SK-N-SH (cell line): Measurements from ENCODE around the gene TMEM134. TPM values are rescaled to one million over a fixed set of nuclear protein-coding genes. Genes with fewer than 3 reads are reported as not detected.

ENCODE experiments used
- CTCF ChIA-PET: fragments of 300-600, 350-600 bp; formaldehyde crosslinking; extraction: SDS; loops from one replicate; lab custom pipeline; 2021; lab: Yijun Ruan, JAX
- POLR2A ChIA-PET: fragments of 350-600 bp; sonication (Branson Sonifier 250); formaldehyde crosslinking; extraction: SDS; loops from one replicate; lab custom pipeline; 2020; ENCODE audit warnings: antibody characterized with exemption, inconsistent platforms; lab: Yijun Ruan, JAX
- DNase-seq: peaks from one replicate; pipeline ENCODE4 v3.0.0; 2012
- H2AFZ ChIP-seq: fragments of 200-600 bp; sonication (generic); 2 replicates; pipeline ENCODE4 v1.8.1; 2016; ENCODE audit warnings: antibody characterized with exemption, mild to moderate bottlenecking, low read depth
- H3F3A ChIP-seq: fragments of 200-600 bp; sonication (generic); replicated peaks from 2 replicates; pipeline ENCODE3; 2016; ENCODE audit warnings: antibody characterized with exemption, mild to moderate bottlenecking; ENCODE audit not compliant: insufficient read depth
- H3K27ac ChIP-seq, 2 experiments: fragments of 200-500 bp in 1 of 2; fragments of 200-600 bp in 1 of 2; sonication (Bioruptor generic) in 1 of 2; sonication (generic), shearing (Covaris generic) in 1 of 2; 2 replicates each; pipeline versions ENCODE4 v1.5.1 to v1.6.1; 2014 to 2016; ENCODE audit warnings: low read depth in 2 of 2, inconsistent platforms in 1 of 2, low read length in 1 of 2, mild to moderate bottlenecking in 1 of 2, mixed read lengths in 1 of 2
- H3K27me3 ChIP-seq: fragments of 200-600 bp; sonication (generic), shearing (Covaris generic); 2 replicates; pipeline ENCODE4 v1.6.1; 2016; ENCODE audit warnings: mixed run types; ENCODE audit not compliant: insufficient read depth
- H3K36me3 ChIP-seq, 2 experiments: fragments of 200-500 bp in 1 of 2; fragments of 200-600 bp in 1 of 2; sonication (Bioruptor generic) in 1 of 2; sonication (generic) in 1 of 2; replicated peaks in 1 of 2; 2 replicates each; pipeline versions ENCODE3 to v1.5.1; 2014 to 2016; ENCODE audit warnings: low read length in 1 of 2, mild to moderate bottlenecking in 1 of 2; ENCODE audit not compliant: insufficient read depth in 2 of 2, control insufficient read depth in 1 of 2
- H3K4me1 ChIP-seq, 2 experiments: fragments of 200-500 bp in 1 of 2; fragments of 200-600 bp in 1 of 2; sonication (Bioruptor generic) in 1 of 2; sonication (generic), shearing (Covaris generic) in 1 of 2; 2 replicates each; pipeline versions ENCODE4 v1.5.1 to v1.6.1; 2014 to 2016; ENCODE audit warnings: low read depth in 1 of 2, low read length in 1 of 2, mixed run types in 1 of 2; ENCODE audit not compliant: insufficient read depth in 2 of 2, control insufficient read depth in 1 of 2
- H3K4me2 ChIP-seq: fragments of 200-600 bp; sonication (generic), shearing (Covaris generic); 2 replicates; pipeline ENCODE4 v1.6.1; 2017; ENCODE audit warnings: mixed run types
- H3K4me3 ChIP-seq, 2 experiments: fragments of 200-500 bp in 1 of 2; fragments of 200-600 bp in 1 of 2; sonication (Bioruptor generic) in 1 of 2; sonication (generic), shearing (Covaris generic) in 1 of 2; 2 replicates each; pipeline versions ENCODE4 v1.5.1 to v1.8.1; 2014 to 2016; ENCODE audit warnings: low read depth in 2 of 2, inconsistent platforms in 1 of 2, low read length in 1 of 2, mild to moderate bottlenecking in 1 of 2, mixed read lengths in 1 of 2, moderate library complexity in 1 of 2
- H3K79me2 ChIP-seq: fragments of 200-600 bp; sonication (generic); 2 replicates; pipeline ENCODE4 v1.8.1; 2017; ENCODE audit warnings: mild to moderate bottlenecking; ENCODE audit not compliant: insufficient read depth
- H3K9ac ChIP-seq: fragments of 200-600 bp; sonication (generic); 2 replicates; pipeline ENCODE4 v1.6.1; 2017; ENCODE audit warnings: mixed run types
- H3K9me2 ChIP-seq: fragments of 200-600 bp; sonication (generic); 2 replicates; pipeline ENCODE4 v1.6.1; 2017; ENCODE audit warnings: mixed run types
- H3K9me3 ChIP-seq: fragments of 200-600 bp; sonication (generic); 2 replicates; pipeline ENCODE4 v1.6.1; 2017; ENCODE audit warnings: mixed run types, mild to moderate bottlenecking, moderate library complexity
- H4K20me1 ChIP-seq: fragments of 200-600 bp; sonication (generic); 2 replicates; pipeline ENCODE4 v1.6.1; 2017; ENCODE audit warnings: mild to moderate bottlenecking, mixed run types; ENCODE audit not compliant: insufficient read depth
- ELF1 ChIP-seq: IDR thresholded peaks from 2 replicates; pipeline ENCODE4 v1.4.0; 2012
- MAX ChIP-seq: IDR thresholded peaks from 2 replicates; pipeline ENCODE4 v1.4.0; 2012; ENCODE audit warnings: low read depth
- POLR2AphosphoS5 ChIP-seq: IDR thresholded peaks from 2 replicates; pipeline ENCODE4 v1.6.1; 2012; ENCODE audit warnings: low read depth, low read length
- RAD21 ChIP-seq: IDR thresholded peaks from 2 replicates; pipeline ENCODE4 v1.6.1; 2012; ENCODE audit warnings: mild to moderate bottlenecking, low read length
- SMC3 ChIP-seq: IDR thresholded peaks from 2 replicates; pipeline ENCODE4 v1.6.1; 2012; ENCODE audit warnings: low read depth, low read length, improper control_type of control experiment
- TCF12 ChIP-seq: IDR thresholded peaks from 2 replicates; pipeline ENCODE4 v1.4.0; 2012
- WGBS: methylation state at CpG from one replicate; pipeline ENCODE4 v1.1.6; 2017; ENCODE audit warnings: low lambda C conversion rate; 5-methylcytosine and 5-hydroxymethylcytosine counted together
- polyA plus RNA-seq, 3 experiments: library from polyadenylated mRNA; depleted of rRNA; stranded (reverse); fragments of >200 nt; gene quantifications; 2 replicates each; pipeline ENCODE4 v1.2.3, GENCODE V29; 2012
- TF ChIP-seq, protein P1 (sequence below): fragments of 150-350 bp; IDR thresholded peaks from 2 replicates; pipeline ENCODE4 v1.6.1; 2017; ENCODE audit warnings: antibody characterized with exemption, low read length, low read depth, borderline replicate concordance
- TF ChIP-seq, protein P2 (sequence below): IDR thresholded peaks from 2 replicates; pipeline ENCODE4 v1.6.1; 2012; ENCODE audit warnings: mild to moderate bottlenecking, low read depth, low read length, moderate library complexity

The TMEM134 gene
- polyA plus RNA-seq, 1 of the 3 experiments (the other 2 are of a cell fraction): 132 TPM

GRCh38 chr11:67422891-67423290, 46.2 kb downstream of the TMEM134 start (continued):
- TF ChIP-seq, protein P1, sequence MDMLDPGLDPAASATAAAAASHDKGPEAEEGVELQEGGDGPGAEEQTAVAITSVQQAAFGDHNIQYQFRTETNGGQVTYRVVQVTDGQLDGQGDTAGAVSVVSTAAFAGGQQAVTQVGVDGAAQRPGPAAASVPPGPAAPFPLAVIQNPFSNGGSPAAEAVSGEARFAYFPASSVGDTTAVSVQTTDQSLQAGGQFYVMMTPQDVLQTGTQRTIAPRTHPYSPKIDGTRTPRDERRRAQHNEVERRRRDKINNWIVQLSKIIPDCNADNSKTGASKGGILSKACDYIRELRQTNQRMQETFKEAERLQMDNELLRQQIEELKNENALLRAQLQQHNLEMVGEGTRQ: no peak
- TF ChIP-seq SMC3 (no peak), ELF1 (no peak), RAD21 (no peak)

GRCh38 chr11:67421430-67422031, 47.5 kb downstream of the TMEM134 start:
- H3K9ac ChIP-seq: no peak overlapping the region
- H4K20me1 ChIP-seq: no peaks in the 10 kb centered on the region
- no peak overlapping the region for H3K27ac ChIP-seq
- H3K27me3 ChIP-seq: no peaks in the 10 kb centered on the region
- no peaks in the 10 kb centered on the region for H3K9me3 ChIP-seq
- DNase-seq: no peak
- H3F3A ChIP-seq: no peaks in the 10 kb centered on the region
- POLR2A ChIA-PET: interaction anchor here (1.2 kb wide), 1 partner anchor 162 kb away, joined by 3 read pairs; the partner anchor contains the start of gene GSTP1
- 76% methylated on average over 19 of the region's 22 CpGs for WGBS
- H2AFZ ChIP-seq: 0 out of 2 replicates have a peak overlapping the region, but pooled peaks have one; percentile 14
- CTCF ChIA-PET: interaction anchor here (1.1 to 2.7 kb wide), 2 partner anchors 15 to 20 kb away, joined by 3 to 17 read pairs; partner anchors contain the start of gene PPP1CA
- no peaks in the 10 kb centered on the region for H3K36me3 ChIP-seq
- TF ChIP-seq MAX (no peak), TCF12 (no peak), POLR2AphosphoS5 (no peak)
- TF ChIP-seq, protein P2, sequence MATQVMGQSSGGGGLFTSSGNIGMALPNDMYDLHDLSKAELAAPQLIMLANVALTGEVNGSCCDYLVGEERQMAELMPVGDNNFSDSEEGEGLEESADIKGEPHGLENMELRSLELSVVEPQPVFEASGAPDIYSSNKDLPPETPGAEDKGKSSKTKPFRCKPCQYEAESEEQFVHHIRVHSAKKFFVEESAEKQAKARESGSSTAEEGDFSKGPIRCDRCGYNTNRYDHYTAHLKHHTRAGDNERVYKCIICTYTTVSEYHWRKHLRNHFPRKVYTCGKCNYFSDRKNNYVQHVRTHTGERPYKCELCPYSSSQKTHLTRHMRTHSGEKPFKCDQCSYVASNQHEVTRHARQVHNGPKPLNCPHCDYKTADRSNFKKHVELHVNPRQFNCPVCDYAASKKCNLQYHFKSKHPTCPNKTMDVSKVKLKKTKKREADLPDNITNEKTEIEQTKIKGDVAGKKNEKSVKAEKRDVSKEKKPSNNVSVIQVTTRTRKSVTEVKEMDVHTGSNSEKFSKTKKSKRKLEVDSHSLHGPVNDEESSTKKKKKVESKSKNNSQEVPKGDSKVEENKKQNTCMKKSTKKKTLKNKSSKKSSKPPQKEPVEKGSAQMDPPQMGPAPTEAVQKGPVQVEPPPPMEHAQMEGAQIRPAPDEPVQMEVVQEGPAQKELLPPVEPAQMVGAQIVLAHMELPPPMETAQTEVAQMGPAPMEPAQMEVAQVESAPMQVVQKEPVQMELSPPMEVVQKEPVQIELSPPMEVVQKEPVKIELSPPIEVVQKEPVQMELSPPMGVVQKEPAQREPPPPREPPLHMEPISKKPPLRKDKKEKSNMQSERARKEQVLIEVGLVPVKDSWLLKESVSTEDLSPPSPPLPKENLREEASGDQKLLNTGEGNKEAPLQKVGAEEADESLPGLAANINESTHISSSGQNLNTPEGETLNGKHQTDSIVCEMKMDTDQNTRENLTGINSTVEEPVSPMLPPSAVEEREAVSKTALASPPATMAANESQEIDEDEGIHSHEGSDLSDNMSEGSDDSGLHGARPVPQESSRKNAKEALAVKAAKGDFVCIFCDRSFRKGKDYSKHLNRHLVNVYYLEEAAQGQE: no peak
- H3K4me3 ChIP-seq: peak overlapping the region in 1 of 2 experiments; percentile 66; a peak in 2 of 4 replicates
- peaks cover 6 to 7% of the 10 kb centered on the region in 2 experiments; a peak in 2 of 4 replicates for H3K4me1 ChIP-seq
- H3K4me2 ChIP-seq: no peak overlapping the region
- no peaks in the 10 kb centered on the region for H3K79me2 ChIP-seq
- H3K9me2 ChIP-seq: no peaks in the 10 kb centered on the region
